Muscle of back (tissue), 11 donors: ENCODE data around the gene DMAP1. TPM values are rescaled to one million over a fixed set of nuclear protein-coding genes. Genes with fewer than 3 reads are reported as not detected.

Source experiments
- DNase-seq, 3 donors: peaks; one replicate each; pipeline versions ENCODE4 v3.0.0 to v3.0.0-alpha.2; 2013
- polyA plus RNA-seq, 10 donors: library from polyadenylated mRNA; unstranded; fragments of 120-200 nt; gene quantifications; one replicate each; pipeline ENCODE4 v1.2.1, GENCODE V29; 2013; ENCODE audit not compliant: insufficient read length in 10 of 10

Gene DMAP1
- polyA plus RNA-seq, 10 donors: 30.6 to 43.0 (median 36.4) TPM

DNA sequence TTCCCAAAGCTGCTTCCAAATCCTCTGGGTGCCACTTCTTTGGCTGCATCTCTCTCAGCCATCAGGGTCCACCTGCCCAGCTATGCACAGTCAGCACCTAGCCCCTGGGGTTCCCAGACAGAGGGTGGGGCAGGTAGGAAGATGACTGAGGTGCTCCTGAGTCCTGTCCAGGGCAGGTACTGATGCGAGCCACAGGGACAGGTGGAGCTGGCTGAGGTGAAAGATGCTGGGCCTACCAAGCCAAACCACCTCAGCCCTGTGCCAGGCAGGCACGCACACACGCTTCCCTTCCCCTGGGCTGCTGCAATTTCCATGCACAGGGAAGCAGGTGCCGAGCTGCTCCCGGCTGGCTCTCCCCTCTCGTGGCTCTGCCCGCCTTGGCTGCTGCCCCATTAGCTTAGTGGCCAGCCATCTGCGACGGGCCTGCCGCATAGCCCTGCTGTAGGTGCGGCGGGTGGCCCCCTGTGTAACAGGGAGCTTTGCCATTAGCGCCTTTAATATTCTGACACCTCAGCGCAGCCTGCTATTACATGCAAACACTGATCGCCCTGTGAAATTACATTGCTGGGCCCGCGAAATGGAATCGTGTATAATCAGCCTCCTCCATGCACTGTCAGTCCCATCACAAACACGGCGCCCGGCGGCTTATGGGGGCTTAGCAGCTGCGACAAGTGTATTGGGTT is 38.9 kb downstream of the DMAP1 start:
- DNase-seq: no peak

GRCh38 chr1:44254392-44254910 is 41.2 kb downstream of the DMAP1 start:
- no peak for DNase-seq

- DNase-seq: no peak
Observed at GRCh38 chr1:44256762-44257554, 43.7 kb downstream of the DMAP1 start.

DNA sequence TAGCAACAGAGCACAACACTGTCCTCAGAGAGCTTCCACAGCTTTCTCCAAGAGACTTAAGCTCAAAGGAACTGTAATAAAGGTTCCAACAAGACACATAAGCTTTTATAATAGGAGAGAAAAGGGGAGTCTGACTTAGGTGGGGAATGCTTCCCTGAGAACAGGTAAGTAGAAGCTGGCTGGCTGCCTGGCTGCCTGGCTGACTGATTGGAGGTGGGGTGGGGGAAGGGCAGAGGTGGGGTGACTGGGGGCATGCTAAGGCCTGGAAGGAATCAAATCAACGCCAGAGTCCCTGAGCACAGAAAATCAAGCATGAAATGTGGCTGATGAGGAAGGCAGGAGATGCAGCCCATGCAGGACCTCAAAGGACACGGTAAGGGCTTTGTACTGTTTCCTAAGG is 45.8 kb downstream of the DMAP1 start:
- no peak for DNase-seq

DNA sequence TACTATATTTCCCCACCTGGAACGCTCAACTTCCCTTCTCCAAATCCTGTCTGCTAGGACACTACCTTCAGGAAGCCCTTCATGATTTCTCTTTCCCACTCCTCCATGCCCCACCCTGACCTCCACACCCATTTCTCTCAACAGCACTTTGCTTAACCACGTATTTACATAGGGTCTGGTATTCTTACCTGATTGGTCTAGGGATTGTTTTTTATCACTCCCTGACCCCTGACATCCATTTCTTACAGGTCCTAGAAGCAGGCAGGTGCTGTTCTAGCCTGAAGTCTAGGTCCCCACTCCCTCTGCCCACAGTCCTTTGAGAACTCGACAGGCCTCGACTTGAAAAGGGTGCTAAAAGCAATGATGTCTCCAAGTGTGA is 47.5 kb downstream of the DMAP1 start:
- no peak for DNase-seq

DNA sequence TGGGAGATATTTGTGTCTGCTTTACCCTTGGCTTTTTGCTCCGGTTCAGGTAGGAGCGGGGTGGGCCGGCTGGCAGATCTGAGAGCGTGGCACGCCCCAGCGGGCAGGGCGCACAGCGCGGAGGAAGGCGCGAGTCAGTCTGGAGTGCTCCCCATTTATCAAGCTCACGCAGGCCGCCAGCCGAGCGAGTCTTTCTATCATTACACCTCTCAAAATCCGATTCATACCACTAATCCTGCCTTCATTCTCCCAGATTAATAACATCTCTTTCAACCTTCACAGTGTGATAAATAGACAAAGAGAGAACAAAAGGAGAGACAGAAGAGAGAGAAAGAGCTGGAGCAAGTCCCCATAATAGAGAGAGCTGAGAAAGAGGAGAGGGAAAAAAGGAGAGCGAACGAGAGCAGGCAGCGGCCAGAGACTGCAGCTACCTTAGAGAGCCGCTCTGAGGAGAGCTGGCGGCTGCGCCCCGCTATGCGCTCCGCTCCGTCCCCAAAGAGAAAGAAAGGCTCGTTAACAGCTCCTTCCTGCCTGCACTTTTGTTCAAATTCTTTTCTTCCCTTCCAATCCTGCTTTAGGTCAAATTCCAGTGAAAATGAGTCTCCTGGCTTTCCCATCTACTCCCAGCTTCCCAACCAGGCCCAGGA is 48.0 kb downstream of the DMAP1 start:
- peak in 1 of 3 donors; percentile 23 for DNase-seq

GRCh38 chr1:44261962-44262361 is 48.7 kb downstream of the DMAP1 start:
- DNase-seq: no peak

DNA sequence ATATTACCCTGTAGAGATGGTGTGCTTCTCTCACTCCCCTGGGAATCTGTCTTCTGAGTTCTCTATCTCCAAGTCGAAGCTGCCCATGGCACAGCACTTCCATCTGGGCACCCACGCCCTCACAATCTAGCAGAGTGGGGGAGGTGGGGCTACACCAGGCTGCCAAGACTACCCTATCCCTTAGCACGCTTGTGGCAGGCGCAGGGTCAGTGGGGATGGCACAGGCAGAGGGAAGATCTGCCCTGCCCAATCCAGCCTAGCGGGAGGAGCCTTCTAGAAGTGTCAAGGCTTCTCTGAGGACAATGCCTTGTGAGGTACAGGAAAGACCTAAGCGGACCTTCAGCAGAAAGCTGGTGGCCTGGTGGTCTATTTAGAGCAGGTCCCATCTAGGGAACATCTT is 49.1 kb downstream of the DMAP1 start:
- DNase-seq: no peak

- no peak for DNase-seq
Observed at GRCh38 chr1:44262816-44263567, 49.7 kb downstream of the DMAP1 start.

GRCh38 chr1:44263568-44264450 is 50.5 kb downstream of the DMAP1 start:
- no peak for DNase-seq

DNA sequence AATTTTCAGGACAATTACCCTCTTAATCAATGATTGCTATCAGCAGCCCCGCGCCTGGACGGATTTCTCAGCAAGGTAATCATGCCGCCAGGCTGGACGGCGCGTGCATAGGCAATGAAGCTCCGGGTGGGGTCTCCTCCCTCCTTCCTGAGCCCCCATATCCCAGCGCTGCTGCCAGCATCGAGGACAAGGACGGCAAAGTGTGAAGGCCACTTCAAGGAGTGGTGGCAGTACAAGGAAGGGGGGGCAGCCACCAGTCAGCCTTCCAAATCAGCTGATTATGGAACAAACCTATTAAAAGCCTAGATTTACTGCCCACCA is 51.1 kb downstream of the DMAP1 start:
- DNase-seq: no peak

DNA sequence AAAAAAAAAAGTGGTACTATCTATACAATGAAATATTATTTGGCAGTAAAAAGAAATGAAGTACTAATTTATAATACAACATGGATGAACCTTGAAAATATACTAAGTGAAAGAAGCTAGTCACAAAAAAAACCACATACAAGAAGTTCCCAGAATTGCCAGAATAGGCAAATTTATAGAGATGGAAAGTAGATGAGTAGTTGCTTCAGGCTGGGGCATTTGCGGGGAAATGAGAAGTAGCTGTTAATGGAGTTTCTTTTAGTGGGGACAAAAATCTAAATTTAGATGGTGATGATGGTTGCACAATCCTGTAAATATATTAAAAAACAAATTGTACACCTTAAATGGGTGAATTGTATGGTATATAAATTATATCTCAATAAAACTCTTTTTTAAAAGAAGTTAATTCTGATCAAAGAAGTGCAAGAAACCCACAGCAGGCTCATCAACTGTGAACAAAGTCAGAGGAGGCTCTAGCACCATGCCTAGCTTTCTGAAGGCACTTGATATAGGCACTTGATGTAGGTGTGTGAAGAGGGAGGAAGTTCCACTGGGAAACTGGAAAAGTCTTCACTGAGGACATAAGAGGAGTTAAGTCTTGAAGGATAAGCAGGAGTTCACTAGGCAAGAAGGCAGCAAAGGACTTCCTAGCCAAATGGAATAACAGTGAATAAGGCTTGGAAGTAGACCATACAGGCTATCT is 52.5 kb downstream of the DMAP1 start:
- DNase-seq: no peak

- DNase-seq: no peak
Observed at GRCh38 chr1:44266400-44267344, 53.4 kb downstream of the DMAP1 start.

GRCh38 chr1:44267438-44267837 is 54.2 kb downstream of the DMAP1 start:
- DNase-seq: no peak

- no peak for DNase-seq
Observed at GRCh38 chr1:44268054-44268453, 54.8 kb downstream of the DMAP1 start.
